Mesothelial cell of epicardium (in vitro differentiated cells): ENCODE measurements around the gene C4BPB. TPM values are rescaled to one million over a fixed set of nuclear protein-coding genes. Genes with fewer than 3 reads are reported as not detected.

Experiments
- DNase-seq, 2 experiments: peaks; one replicate each; pipeline ENCODE4 v3.0.0; 2021; ENCODE audit warnings: low spot score in 2 of 2; ENCODE audit not compliant: unreplicated experiment in 2 of 2
- H3K27ac Mint-ChIP-seq: 2 replicates; pipeline ENCODE4 v1.8.0; 2021; ENCODE audit warnings: mixed read lengths
- H3K27me3 Mint-ChIP-seq: 2 replicates; pipeline ENCODE4 v1.8.0; 2021; ENCODE audit warnings: low read depth, mixed read lengths
- H3K36me3 Mint-ChIP-seq: 2 replicates; pipeline ENCODE4 v1.8.0; 2021; ENCODE audit warnings: mixed read lengths
- H3K4me1 Mint-ChIP-seq: 2 replicates; pipeline ENCODE4 v1.8.0; 2021; ENCODE audit warnings: mixed read lengths
- H3K4me3 Mint-ChIP-seq: 2 replicates; pipeline ENCODE4 v1.8.0; 2021; ENCODE audit warnings: mild to moderate bottlenecking, moderate library complexity, mixed read lengths
- H3K9me3 Mint-ChIP-seq: 2 replicates; pipeline ENCODE4 v1.8.0; 2021; ENCODE audit warnings: mixed read lengths
- total RNA-seq: library from RNA; stranded (reverse); gene quantifications from 3 replicates; pipeline ENCODE4 v1.2.1, GENCODE V29; 2021
- TF ChIP-seq, protein P1 (sequence below): fragments of 200-600 bp; sonication (generic); IDR thresholded peaks from one replicate; pipeline ENCODE4 v1.5.0; 2021; ENCODE audit warnings: antibody characterized with exemption; ENCODE audit not compliant: unreplicated experiment

C4BPB gene
- total RNA-seq, 1 donor from 2014 or later: not detected

DNA sequence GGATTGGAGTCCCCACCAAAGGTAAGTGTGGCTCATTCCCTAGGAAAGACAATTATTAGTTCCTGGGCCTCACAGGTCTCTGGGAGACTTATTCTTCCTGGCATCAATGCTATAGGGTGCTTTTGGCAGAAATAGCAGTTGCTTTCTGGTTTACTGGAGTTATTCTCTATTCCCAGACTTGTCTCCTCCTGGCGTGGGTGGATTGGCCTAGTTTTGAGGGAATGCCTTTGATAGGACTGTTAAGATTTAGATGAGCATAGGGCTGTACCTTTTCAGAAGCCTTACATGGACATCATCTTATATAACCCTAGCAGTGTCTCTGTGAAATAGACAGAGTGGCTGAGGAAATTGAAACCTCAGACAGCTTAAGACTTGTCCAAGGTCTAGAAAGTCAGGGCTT, 26.6 kb upstream of the C4BPB start:
- H3K4me3 Mint-ChIP-seq: no peak overlapping the region
- H3K9me3 Mint-ChIP-seq: no peaks in the 10 kb centered on the region
- DNase-seq: no peak
- H3K27me3 Mint-ChIP-seq: no peaks in the 10 kb centered on the region
- H3K36me3 Mint-ChIP-seq: peaks cover 25% of the 10 kb centered on the region
- H3K4me1 Mint-ChIP-seq: no peaks in the 10 kb centered on the region
- no peak overlapping the region for H3K27ac Mint-ChIP-seq
- TF ChIP-seq, protein P1, sequence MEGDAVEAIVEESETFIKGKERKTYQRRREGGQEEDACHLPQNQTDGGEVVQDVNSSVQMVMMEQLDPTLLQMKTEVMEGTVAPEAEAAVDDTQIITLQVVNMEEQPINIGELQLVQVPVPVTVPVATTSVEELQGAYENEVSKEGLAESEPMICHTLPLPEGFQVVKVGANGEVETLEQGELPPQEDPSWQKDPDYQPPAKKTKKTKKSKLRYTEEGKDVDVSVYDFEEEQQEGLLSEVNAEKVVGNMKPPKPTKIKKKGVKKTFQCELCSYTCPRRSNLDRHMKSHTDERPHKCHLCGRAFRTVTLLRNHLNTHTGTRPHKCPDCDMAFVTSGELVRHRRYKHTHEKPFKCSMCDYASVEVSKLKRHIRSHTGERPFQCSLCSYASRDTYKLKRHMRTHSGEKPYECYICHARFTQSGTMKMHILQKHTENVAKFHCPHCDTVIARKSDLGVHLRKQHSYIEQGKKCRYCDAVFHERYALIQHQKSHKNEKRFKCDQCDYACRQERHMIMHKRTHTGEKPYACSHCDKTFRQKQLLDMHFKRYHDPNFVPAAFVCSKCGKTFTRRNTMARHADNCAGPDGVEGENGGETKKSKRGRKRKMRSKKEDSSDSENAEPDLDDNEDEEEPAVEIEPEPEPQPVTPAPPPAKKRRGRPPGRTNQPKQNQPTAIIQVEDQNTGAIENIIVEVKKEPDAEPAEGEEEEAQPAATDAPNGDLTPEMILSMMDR: no peak

DNA sequence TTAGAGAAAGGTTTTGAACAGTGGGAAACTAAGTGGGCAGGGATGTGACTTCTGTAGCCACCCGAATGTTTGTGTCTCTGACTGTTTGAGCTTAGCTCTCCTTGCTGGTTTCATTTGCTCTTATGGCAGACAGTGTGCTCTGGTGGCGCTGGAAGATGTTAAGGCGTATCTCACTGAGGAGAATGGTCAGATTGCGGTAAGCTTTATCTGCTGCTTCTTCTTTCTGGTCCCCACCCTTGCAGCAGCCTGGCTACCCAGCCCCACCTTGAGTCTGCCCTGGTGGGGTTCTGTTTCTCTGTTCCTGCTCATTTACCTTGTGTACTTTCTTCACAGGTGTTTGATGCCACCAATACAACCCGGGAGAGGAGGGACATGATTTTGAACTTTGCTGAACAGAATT, 25.6 kb upstream of the C4BPB start:
- TF ChIP-seq, protein P1: no peak
- Mint-ChIP-seq H3K36me3 (peaks cover 28% of the 10 kb centered on the region), H3K27me3 (no peaks in the 10 kb centered on the region), H3K4me3 (no peak overlapping the region), H3K9me3 (no peaks in the 10 kb centered on the region), H3K27ac (no peak overlapping the region), H3K4me1 (no peaks in the 10 kb centered on the region)
- DNase-seq: no peak

DNA sequence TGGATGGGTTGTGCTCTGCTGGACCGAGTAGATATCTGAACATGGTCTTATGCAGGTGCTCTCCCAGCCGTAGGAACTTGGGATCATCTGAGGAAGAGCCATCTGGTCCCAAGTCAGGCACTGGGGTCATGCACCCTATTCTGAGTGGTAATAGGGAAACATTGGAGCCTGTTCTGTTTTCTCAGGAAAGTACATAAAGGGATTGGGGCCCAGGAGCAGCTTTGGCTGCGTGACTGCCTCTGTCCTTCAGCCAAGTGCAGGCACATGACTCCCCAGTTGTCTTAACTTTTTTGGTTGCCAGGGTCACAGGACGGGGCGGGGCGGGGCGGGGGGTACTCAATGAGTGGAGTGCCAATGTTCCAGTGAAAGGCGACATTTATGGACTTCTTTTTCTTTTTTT, 24.1 kb upstream of the C4BPB start:
- TF ChIP-seq, protein P1: no peak
- Mint-ChIP-seq H3K9me3 (no peaks in the 10 kb centered on the region), H3K27ac (no peak overlapping the region), H3K4me3 (no peak overlapping the region), H3K36me3 (peaks cover 33% of the 10 kb centered on the region), H3K4me1 (no peaks in the 10 kb centered on the region), H3K27me3 (no peaks in the 10 kb centered on the region)
- no peak for DNase-seq

DNA sequence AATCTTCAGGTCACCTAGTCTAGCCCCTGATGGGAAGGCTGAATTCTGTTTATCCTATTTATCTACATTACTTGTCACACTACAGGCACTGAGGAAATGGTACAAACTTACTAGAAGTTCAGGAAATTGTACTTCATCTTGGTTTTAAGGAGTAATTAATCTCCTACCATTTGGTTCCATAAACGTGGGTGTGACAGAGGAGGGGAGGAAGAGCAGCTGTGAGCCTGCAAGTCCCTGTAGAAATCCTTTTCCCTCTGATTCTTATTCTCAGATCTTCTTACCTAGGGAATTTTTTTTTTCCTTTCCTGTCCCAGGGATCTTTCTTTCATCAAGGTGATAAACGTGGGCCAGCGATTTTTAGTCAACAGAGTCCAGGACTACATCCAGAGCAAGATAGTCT, 21.5 kb upstream of the C4BPB start:
- TF ChIP-seq, protein P1: no peak
- H3K36me3 Mint-ChIP-seq: peaks cover 31% of the 10 kb centered on the region
- H3K9me3 Mint-ChIP-seq: no peaks in the 10 kb centered on the region
- no peaks in the 10 kb centered on the region for H3K4me1 Mint-ChIP-seq
- no peak overlapping the region for H3K4me3 Mint-ChIP-seq
- no peak for DNase-seq
- H3K27ac Mint-ChIP-seq: no peak overlapping the region
- no peaks in the 10 kb centered on the region for H3K27me3 Mint-ChIP-seq

DNA sequence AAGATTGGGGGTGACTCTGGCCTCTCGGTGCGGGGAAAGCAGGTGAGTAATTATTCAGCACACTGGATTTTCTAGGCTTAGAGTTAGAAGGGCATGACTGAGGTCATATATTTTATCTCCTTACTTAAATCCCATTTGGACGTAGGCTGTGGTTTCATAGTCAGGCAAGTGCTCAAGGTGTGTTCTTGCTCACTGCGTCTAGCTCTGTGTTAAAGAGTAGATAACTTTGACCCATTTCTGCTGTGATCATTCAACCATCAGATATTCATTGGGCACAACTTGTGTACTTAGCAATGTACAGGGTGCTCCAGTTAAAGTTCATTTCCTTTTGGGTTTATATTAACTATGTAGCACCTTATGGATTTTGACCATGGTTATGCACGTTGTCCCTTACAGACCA, 21.0 kb upstream of the C4BPB start:
- no peak overlapping the region for H3K27ac Mint-ChIP-seq
- peaks cover 28% of the 10 kb centered on the region for H3K36me3 Mint-ChIP-seq

More for the DNA sequence above, 21.0 kb upstream of the C4BPB start:
- no peaks in the 10 kb centered on the region for H3K27me3 Mint-ChIP-seq
- DNase-seq: no peak
- H3K4me1 Mint-ChIP-seq: no peaks in the 10 kb centered on the region
- no peak overlapping the region for H3K4me3 Mint-ChIP-seq
- H3K9me3 Mint-ChIP-seq: no peaks in the 10 kb centered on the region
- TF ChIP-seq, protein P1: no peak
